ENCODE data around the gene CTXN3.
"Not testable (repeated sequence)": the region's sequence is repeated elsewhere in the genome, so short reads cannot be mapped to it uniquely, and the experiment has no call there.

CTXN3 gene

DNA sequence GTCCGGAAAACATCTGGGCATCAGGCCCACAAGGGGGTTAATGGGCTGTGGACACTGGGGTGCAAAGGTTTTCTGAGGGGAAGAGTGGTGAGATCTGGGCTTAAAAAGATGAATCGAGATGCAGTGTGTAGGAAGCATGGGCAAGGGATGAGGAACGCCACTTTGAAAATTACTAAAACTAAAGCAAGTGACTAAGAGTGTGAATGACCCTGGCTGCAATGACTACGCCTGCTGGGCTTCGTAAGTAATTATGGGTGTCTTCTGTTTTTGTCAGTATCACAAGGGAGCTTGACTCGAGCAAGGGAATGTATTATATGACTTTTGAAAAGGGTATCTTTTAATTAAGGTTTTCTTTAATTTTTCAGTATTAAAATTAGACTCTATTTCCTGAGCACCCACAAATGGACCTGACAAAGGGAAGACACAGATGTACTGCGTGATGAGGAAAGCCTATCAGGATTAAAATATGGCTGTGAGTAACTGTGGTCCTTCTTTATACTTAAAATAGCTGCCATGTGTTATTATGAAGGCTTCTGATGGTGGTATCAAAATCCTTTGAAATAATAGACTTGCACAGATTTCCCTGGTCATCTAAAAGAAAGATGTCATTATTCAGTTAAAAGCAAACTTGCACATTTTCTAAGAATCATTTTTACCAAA is 4.2 kb downstream of the CTXN3 start:
- DNase-seq = no peak

DNA sequence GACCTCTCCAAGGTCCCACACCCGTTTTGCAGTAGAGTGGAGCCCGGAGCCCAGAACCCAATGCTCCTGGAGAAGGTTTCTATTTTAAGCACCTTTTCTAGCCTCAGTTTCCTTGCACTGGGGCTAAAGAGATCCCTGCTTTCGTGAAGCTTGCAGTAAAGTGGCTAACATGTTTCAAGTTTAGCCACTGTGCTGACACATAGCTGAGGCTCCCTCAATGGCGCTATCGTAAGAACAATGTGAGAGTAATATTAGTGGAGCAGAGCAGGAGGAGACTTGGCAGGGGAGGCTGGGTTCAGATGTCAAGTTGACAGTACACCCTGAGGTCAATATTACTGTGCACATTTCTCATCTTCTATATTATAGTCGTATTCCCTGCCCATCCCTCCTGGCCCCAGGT is 7.9 kb downstream of the CTXN3 start:
- no peak for DNase-seq

DNA sequence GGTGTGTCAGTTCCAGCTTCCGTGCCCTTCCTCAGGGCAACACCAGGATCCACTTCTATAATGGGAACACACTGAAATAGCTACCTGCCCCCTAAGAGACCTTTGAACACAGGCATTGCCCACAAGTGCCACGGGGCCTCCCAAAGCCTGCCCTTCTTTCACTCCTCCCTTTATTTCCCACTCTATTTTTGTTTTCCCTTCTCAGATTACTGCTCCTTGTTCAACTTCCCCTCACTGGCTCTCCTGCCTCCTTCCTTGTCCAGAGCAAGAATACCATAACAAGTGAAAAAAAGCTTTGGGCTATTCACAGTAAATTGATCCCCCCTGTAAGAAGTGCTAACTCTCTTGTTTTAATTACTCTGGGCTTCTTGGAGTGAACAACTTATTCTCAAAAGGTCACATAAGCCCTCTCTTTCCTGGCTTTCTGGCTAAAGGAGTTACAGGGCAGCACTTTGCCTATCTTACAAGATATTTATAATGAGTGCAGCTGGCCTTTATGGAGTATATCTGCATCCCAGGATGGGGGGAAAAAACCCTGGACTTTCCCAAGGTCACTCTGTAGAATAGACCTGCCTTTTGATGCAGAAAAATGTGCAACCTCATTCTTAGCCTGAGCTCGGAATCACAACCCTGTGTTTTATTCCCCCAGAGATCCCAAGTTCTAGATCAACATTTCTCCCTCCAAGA is 11.3 kb downstream of the CTXN3 start:
- DNase-seq = no peak

DNA sequence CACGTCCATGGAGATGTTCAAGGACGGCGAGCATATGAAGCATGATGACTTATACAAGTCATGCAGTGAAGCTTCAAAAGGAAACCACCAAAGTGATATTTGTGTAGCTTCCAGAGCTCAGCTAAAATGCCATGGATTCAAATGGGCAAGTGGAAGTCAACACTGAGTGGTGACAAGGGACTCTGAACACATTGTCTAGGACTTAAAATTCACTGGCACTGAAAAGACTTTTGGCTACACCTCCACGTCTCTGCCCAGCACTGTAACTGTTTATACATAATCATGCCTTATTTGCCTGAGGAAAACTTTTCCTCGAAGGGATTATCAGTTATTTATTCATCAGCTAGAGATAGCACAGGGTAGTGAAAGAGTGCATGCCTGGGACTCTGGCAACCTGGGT is 15.2 kb downstream of the CTXN3 start:
- DNase-seq = no peak

DNA sequence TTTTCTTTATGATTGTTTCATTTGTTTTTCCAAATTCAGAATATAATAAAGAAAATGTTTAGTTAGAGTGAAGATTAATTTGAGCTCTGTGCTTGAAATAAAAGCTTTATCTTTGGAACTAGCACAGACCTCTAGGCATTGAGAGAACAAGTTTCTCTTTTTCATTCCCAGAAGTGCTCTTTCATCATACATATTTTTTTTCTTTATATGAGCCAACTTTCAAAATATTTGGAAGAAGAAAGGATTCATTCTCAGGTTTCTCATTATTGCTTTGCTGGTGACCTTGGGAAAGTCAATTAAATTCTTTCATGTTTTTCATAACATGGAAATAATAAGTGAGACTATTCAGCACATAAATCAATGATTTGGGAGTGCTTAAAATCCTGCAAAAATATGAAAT is 16.8 kb downstream of the CTXN3 start:
- no peak for DNase-seq

DNA sequence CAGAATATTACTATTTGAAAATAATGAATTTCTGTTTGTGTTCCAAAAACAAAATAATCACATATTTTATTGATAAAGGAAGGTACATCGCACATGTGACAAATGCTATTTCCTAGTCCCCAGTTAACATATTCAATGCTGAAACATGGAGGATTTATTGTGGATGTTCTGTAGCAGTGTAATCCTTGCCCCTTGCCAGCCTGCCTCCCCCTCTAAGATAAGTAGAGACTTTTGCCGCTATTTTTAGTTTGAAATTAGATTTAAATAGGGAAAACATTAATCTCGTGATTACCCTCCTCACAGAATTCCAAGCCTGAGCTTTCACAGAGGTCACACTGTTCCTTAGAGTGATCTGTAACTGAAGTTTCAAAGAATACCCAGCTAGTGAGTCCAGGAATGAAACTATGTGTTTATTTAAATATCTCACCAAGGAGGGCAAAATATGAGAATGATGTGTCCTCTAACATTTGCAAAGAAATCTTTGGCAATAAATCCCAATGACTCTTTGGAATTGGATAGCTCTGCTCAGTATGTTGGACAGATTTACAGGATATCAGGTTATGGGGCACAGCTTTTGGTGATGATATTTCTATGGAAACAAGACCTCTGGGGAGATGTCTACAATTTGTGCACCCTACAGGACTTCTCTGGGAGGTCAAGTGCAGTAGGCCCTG is 17.3 kb downstream of the CTXN3 start:
- no peak for DNase-seq

DNA sequence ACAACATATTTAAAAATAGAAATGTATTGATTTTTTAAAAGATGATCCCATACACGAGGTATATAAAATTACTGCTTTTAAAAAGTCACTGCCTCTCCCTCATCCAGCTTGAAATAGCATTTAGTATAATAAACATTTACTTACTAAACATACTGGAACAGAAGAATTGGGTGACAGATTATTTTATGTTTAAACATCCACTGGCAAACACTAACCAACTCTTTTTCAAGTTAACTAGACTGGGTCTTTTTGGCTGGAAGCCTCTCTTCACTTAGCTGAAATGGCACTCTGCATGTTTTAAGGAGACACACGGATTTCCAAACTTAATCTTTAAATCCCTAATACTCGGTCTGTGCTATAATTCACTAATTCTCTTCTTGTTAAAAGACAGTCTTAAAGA is 19.0 kb downstream of the CTXN3 start:
- DNase-seq = no peak

DNA sequence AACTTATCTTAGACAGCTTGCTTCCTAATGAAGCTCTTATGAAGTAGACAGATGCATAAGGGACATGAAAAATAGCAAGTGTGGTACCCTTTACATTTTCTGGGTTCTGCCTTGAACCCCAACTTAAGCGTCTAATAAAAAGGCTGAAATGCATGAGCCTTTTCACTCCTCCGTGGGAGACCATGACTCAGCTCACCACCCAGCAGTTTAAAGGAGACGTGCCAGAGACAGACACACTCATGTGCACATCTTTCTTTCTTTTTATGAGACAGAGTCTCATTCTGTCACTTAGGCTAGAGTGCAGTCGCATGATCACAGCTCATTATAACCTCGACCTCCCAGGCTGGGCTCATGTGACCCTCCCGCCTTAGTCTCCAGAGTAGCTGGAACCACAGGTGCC is 22.3 kb downstream of the CTXN3 start:
- DNase-seq = no peak

DNA sequence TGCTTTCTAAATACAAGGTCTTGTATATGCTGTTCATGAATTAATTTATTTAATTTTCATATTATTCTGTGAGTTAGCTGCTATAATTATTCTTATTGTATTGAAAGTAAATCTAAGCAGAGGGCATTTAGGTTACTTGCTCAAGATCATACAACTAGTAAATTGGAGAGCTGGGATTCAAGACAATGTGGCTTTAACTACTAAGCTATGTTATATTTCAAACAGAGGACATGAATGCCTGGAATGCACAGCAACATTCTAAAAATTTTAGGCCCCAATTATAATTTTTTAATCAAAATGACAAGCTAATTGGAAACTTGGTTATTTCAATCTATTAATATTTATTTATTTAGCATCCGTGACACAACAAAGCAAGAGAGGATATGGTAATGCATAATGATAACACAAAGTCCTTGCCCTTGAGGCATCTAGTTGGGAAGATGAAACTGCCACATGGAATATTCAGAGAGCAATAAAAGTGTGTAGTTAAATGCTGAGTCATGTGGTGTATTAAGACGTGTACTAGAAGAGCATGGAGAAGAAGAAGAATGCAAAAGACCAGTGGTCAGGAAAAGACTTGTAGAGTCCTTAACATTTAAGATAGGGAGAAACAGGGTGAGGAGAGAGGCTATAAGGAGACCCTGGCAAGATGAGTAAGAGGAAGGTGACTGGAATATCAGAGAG is 24.4 kb downstream of the CTXN3 start:
- no peak for DNase-seq

DNA sequence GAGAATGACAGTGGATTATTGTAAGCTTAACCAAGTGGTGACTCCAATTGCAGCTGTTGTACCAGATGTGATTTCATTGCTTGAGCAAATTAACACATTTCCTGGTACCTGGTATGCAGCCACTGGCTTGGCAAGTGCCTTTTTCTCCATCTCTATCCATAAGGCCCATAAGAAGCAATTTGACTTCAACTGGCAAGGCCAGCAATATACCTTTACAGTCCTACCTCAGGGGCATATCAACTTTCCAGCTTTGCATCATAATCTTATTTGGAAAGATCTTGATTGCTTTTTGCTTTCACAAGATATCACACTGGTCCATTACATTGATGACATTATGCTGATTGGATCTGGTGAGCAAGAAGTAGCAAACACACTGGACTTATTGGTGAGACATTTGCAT is 28.1 kb downstream of the CTXN3 start:
- DNase-seq = not testable (repeated sequence)

DNA sequence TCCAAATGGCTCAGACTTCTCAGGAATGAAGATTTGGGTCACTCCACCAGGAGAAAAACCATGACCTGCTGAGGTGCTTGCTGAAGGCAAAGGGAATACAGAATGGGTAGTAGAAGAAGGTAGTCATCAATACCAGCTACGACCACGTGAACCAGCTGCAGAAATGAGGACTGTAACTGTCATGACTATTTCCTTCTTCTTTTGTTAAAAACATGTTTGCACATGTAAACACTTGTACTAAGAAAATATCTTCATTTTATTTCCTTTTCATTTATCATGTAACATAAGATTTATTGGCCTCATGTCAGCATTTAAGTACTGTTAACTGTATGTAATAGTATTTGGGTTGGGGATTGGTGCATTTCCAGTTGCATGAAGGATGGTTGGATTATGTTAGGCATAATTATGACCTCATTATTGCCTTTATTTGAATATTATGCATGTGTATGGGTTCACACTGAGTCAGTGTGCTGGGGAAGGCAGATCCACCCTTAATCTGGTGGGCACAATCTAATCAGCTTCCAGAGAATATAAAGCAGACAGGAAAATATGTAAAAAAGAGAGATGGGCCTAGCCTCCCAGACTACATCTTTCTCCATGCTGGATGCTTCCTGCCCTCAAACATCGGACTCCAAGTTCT is 30.9 kb downstream of the CTXN3 start:
- DNase-seq = not testable (repeated sequence)

DNA sequence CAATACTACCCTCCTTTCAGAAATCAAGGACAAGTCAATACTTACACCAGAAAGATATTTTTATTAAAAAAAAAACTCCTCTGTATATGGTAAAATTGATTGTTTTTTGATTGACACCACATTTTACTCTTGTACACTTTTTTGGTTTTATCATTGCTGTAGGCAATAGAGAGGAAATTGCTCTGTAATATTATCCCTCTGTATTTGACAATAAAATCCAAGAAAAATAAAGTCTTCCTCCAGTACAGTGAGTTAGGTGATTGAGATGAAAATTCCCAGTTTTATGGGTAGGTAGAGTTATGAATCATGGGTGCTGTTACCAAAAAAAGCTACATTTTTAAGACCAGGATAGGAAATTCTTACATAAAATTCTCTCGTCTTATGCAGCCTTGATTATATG is 31.7 kb downstream of the CTXN3 start:
- no peak for DNase-seq

DNA sequence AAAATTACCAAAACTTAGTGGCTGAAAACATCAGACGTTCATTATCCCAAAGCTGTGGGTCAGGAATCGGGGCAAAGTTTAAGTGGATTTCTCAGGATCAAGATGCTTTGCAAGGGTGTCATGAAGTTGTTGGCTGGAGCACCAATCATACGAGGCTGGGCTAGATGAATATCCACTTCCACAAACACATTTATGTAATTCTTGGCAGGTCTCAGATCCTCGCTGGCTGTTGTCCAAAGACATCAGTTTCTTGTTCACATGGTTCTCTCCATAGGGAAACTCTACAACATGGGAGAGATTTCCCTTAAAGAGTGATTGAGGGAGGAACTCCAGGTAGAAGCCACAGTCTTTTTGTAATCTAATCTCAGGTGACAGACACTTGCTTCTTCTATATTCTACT is 34.1 kb downstream of the CTXN3 start:
- DNase-seq = no peak

DNA sequence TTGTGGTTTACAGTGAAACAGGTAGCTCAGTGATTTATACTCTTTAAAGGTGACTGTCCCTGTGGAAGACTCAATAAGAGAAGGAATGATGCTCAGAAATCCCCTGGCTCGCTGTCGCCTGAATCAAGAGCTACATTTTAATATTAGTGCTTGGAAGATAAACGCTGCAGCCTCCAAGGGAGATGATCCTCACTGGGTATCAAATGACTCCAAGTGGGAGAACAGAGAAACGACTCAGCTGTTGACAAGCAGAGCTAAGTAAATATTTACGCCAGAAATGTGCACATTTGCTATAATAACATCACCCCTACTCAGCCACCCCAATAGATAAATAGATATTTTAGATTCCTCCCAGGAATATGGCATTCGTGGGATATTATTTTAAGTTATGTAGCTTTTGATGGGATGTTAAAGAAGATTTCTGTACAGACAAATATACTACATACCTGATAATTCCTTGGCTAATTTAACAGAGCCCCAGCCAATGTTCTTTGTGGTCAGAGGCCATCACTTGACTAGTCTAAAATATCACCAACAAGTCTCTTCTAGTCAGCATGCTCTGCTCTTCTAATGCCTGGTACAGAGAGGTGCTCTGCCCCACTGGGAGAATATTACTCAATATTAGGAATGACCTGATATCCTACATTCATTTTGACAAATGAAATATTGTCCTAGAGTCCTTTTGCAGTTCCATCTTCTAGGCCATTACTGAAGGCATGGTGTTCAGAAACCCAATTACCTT is 36.0 kb downstream of the CTXN3 start:
- no peak for DNase-seq

DNA sequence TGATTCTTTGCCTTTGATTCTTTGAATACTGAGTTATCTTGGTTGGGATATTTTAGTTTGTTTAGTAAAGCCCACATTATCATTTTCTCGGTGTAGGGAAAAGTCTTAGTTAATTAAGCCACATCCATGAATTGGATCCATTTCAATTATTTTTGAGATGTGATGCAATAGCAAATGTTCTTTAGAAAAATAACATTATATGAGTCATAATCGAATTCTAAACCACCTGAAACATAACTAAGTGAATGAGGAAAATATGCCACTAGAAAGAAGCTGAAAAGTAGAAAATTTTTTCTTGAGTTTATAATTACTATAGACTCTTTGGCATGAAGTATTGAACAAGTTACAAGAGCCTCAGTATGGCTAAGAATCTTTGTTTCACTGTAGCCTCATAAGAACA is 36.8 kb downstream of the CTXN3 start:
- no peak for DNase-seq

DNA sequence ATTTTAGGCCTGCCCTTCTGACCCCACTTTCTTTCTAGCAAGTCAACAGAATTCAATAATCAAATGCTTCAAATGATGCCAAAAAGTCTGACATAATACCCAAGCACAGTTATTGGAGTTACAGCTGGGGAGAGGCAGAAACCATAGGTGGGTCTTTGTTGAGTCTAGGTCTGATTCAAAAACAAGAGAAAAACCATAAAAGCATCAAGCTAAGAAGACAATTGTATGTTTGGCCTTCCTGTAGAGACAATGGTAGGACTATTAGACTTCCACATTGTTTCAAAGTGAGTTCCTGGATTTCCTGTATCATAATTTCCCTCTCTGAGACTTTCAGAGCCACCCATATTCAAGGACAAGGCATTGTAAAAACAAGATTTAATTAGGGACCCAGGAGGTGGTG is 37.5 kb downstream of the CTXN3 start:
- no peak for DNase-seq

DNA sequence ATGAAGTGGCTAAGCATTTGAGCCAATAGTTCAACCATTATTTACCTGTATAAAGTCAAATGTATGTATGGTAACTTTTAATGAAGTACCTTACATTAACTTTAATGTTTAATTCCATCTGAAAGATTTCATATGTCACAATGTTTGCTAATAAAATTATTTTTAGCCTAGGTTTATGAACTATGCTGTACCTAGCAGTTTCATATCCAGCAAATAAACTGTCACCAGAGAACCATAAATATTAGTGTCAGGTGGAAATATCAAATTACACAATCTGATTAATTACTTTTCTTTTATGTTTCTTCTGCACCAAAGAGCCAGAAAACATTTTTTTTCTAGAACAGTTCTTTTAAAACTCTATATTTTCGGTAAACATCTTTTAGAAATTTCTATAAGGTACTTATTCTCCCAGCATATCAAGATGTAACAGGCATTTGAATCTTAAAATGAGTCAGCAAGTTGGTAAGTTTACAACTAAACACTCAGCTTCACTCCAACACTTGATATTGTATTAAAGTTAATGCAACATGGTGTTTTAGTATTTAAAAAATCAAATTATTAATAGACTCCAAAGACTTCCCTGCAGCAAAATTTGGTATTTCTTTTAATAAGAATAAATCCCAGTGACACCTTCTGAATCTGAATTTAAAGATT is 45.8 kb downstream of the CTXN3 start:
- no peak for DNase-seq

DNA sequence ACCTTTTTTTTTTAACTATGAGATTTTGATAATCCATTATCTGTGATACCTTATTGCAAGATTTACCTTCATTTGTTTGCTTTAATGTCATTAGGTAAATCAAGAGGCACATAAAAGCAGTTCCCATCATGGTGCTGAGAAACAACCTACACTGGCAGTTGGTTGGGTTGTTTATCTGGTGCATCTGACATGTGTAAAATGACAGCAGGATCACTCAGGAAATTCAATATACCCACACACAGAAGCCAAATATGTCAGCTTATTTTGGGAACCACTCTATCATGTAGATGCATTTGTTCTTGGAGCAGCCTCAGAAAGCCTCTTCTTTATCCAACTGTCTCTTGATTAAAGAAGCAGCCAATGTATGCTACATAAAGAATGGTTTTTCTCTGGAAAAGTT is 46.5 kb downstream of the CTXN3 start:
- no peak for DNase-seq

DNA sequence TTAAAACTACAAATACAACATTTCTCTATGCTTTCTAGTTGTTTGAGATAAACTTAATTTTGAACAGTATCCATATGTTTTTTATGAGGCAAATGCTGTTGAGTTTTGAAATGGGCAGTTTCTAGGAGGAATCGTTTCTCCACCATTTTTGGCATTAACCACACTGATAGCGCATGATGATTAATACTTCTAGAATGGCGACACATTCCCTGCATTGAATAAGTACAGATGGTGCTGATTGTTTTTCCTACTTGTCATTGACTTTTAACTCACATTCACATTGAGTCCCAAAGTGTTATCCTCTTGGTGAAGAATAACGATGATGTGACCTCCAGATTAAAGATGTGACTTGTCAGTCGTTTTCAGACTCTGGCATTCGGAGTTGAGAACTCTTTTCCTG is 47.8 kb downstream of the CTXN3 start:
- no peak for DNase-seq

DNA sequence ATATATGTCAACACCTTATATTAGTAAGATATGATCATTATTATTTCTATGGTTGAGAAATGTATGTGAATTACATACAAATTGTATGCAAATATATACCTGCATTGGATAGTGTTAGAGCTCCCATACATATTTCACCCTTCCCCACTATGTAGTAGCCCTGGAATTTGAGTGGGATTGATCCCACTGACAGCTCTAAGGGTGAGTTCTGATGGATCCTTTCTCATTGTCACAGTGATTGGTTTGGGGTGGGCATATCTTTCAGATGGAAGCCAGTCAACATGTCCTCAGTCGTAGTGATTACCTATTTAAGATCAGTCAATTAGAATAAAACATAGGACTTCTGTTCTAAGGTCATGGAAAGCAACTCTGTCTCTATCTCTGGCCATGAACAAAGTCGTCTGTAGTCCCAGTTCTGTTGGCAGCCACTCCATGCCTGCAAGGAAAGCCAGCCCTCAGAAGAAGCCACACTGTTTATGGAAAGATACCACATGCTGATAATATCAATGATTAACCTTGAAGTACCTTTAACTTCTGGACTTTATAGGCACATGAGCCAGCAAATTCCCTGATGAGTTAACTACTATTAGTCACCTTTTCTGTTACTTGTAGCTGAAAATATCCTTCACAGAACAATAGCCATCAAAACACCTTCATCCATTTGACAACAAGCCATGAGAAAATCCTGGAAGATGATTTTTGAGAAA is 49.2 kb downstream of the CTXN3 start:
- no peak for DNase-seq

DNA sequence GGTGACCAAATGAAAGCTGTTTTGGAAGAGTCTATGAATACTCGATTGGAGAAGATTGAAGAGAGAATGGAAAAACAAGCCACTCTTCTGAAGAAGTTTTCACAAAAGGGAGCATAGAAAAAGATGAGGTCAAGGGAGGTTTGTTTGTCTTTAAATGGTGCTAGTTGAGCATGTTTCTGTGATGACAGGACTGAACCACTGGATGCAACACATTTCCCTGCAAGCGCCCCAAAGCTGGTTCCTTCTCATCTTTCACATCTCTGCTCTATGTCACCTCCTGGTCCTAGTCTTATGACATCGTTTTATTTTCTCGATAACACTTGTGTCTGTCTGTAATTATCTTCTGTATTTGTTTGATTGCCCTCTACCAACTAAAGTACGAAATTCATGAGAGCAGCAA is 50.5 kb downstream of the CTXN3 start:
- DNase-seq = no peak

Measured in stimulated activated naive CD4-positive, alpha-beta T cell (primary cell).